Measurements from ENCODE around the gene PVALB. TPM values are rescaled to one million over a fixed set of nuclear protein-coding genes. Genes with fewer than 3 reads are reported as not detected.

Gene PVALB
- polyA plus RNA-seq, 3 donors: 0.65 TPM; not detected in 2

GRCh38 chr22:36838119-36839030 is 21.5 kb upstream of the PVALB start:
- no peak overlapping the region for H2AFZ ChIP-seq (ENCODE audit: insufficient read depth, low read depth, low read length, poor library complexity, severe bottlenecking)
- no peaks in the 10 kb centered on the region for H3K36me3 ChIP-seq (replicated peaks in 1 of 2; ENCODE audit: control insufficient read depth in 1 of 2, insufficient read depth in 2 of 2, low read length in 2 of 2)
- Mint-ChIP-seq H3K27ac (no peak overlapping the region), H3K9me3 (peaks cover 24 to 53% (median 41%) of the 10 kb centered on the region in 7 donors), H3K36me3 (peaks cover 4 to 14% of the 10 kb centered on the region in 2 donors), H3K27me3 (ENCODE audit: low read depth in 3 of 3) (peaks cover 72 to 84% (median 75%) of the 10 kb centered on the region in 3 donors), H3K4me1 (peaks cover 3% of the 10 kb centered on the region), H3K4me3 (peak overlapping the region in 1 of 2 donors; percentile 90)
- no peaks in the 10 kb centered on the region for H4K20me1 ChIP-seq (ENCODE audit: insufficient read depth, low read length)
- WGBS (ENCODE audit: insufficient coverage): 88% methylated on average over 10 of the region's 10 CpGs
- no peak overlapping the region for H3K4me3 ChIP-seq (replicated peaks in 1 of 3; ENCODE audit: low read depth in 2 of 3, low read length in 3 of 3)
- TF ChIP-seq CTCF (IDR thresholded peaks at IDR 0.05): no peak
- peaks cover 2% of the 10 kb centered on the region in 2 donors for H3K4me1 ChIP-seq (ENCODE audit: control insufficient read depth in 1 of 2, insufficient read depth in 2 of 2, low read length in 2 of 2)
- intact Hi-C loops (cut with micrococcal nuclease): no loop called here
- H3K27ac ChIP-seq (ENCODE audit: low read depth in 1 of 2, low read length in 2 of 2): no peak overlapping the region
- no peak for DNase-seq
- H3K4me2 ChIP-seq (replicated peaks; ENCODE audit: extremely low read depth, low read length, poor library complexity, severe bottlenecking): no peak overlapping the region
- peaks cover 45 to 50% of the 10 kb centered on the region in 2 donors for H3K9me3 ChIP-seq (replicated peaks in 1 of 2; ENCODE audit: control insufficient read depth in 1 of 2, insufficient read depth in 1 of 2, low read length in 2 of 2)
- no peaks in the 10 kb centered on the region for H3K79me2 ChIP-seq (ENCODE audit: insufficient read depth, low read length)
- H3K27me3 ChIP-seq (ENCODE audit: control insufficient read depth in 2 of 2, insufficient read depth in 2 of 2, low read length in 2 of 2): peaks cover 57 to 86% of the 10 kb centered on the region in 2 donors
- no peak overlapping the region for H3K9ac ChIP-seq (ENCODE audit: insufficient read depth, low read length, poor library complexity, severe bottlenecking)

- Mint-ChIP-seq H3K4me1 (peaks cover 27% of the 10 kb centered on the region), H3K4me3 (peak overlapping the region in 1 of 2 donors; percentile 43), H3K27ac (no peak overlapping the region), H3K9me3 (peaks cover 32 to 69% (median 50%) of the 10 kb centered on the region in 7 donors), H3K27me3 (ENCODE audit: low read depth in 3 of 3) (peaks cover 64 to 79% (median 71%) of the 10 kb centered on the region in 3 donors), H3K36me3 (peaks cover 9 to 27% of the 10 kb centered on the region in 2 donors)
- Histone ChIP-seq H3K79me2 (ENCODE audit: insufficient read depth, low read length) (no peaks in the 10 kb centered on the region), H3K27ac (ENCODE audit: low read depth in 1 of 2, low read length in 2 of 2) (no peak overlapping the region), H3K9me3 (replicated peaks in 1 of 2; ENCODE audit: control insufficient read depth in 1 of 2, insufficient read depth in 1 of 2, low read length in 2 of 2) (peaks cover 48 to 52% of the 10 kb centered on the region in 2 donors), H2AFZ (ENCODE audit: insufficient read depth, low read depth, low read length, poor library complexity, severe bottlenecking) (no peak overlapping the region), H3K36me3 (replicated peaks in 1 of 2; ENCODE audit: control insufficient read depth in 1 of 2, insufficient read depth in 2 of 2, low read length in 2 of 2) (no peaks in the 10 kb centered on the region), H3K27me3 (ENCODE audit: control insufficient read depth in 2 of 2, insufficient read depth in 2 of 2, low read length in 2 of 2) (peaks cover 46 to 70% of the 10 kb centered on the region in 2 donors), H3K4me3 (replicated peaks in 1 of 3; ENCODE audit: low read depth in 2 of 3, low read length in 3 of 3) (no peak overlapping the region), H3K4me2 (replicated peaks; ENCODE audit: extremely low read depth, low read length, poor library complexity, severe bottlenecking) (no peak overlapping the region), H4K20me1 (ENCODE audit: insufficient read depth, low read length) (no peaks in the 10 kb centered on the region), H3K9ac (ENCODE audit: insufficient read depth, low read length, poor library complexity, severe bottlenecking) (no peak overlapping the region), H3K4me1 (ENCODE audit: control insufficient read depth in 1 of 2, insufficient read depth in 2 of 2, low read length in 2 of 2) (peaks cover 26 to 27% of the 10 kb centered on the region in 2 donors)
- TF ChIP-seq CTCF (IDR thresholded peaks at IDR 0.05): no peak
- no peak for DNase-seq
- WGBS (ENCODE audit: insufficient coverage): 86% methylated on average over 2 of the region's 5 CpGs
- intact Hi-C loops (cut with micrococcal nuclease): no loop called here
These were observed 19.1 kb upstream of the PVALB start for GRCh38 chr22:36835903-36836302.

All from CD14-positive monocyte (primary cell).